HG02885 (cell line): ENCODE data around the gene PLSCR3.

Source experiments
- ATAC-seq: cut with Tn5 transposase; IDR thresholded peaks from one replicate; pipeline ENCODE4 v1.9.1; 2021; ENCODE audit warnings: mild to moderate bottlenecking; ENCODE audit not compliant: unreplicated experiment, poor library complexity

PLSCR3 gene

DNA sequence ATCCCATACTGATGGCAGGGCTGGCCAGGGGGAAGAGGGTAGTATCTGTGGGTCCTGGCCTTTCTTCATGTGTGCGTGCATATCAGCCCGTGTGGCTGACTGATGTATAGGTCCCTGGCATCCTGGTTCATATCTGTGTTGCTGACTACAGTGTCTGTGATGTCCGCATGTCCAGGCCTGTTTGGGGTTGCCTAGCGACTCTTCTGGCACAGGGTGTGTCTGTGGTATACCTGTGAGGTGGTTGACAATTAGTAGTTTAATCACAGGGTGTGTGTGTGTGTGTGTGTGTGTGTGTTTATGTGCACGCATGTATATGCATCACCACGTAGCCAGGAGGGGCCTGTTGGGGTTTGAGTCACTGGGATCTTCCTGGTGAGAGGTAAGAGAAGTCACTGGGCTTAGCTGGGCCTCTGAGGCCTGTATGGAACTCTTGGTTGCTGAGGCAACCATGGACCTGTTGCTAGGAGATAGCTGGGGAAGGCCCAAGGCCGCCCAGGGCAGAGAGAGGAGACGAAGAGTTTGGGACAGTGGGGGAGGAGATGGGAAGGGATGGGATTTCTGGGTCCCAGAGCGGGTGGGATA, 40.0 kb downstream of the PLSCR3 start:
- ATAC-seq = no peak

DNA sequence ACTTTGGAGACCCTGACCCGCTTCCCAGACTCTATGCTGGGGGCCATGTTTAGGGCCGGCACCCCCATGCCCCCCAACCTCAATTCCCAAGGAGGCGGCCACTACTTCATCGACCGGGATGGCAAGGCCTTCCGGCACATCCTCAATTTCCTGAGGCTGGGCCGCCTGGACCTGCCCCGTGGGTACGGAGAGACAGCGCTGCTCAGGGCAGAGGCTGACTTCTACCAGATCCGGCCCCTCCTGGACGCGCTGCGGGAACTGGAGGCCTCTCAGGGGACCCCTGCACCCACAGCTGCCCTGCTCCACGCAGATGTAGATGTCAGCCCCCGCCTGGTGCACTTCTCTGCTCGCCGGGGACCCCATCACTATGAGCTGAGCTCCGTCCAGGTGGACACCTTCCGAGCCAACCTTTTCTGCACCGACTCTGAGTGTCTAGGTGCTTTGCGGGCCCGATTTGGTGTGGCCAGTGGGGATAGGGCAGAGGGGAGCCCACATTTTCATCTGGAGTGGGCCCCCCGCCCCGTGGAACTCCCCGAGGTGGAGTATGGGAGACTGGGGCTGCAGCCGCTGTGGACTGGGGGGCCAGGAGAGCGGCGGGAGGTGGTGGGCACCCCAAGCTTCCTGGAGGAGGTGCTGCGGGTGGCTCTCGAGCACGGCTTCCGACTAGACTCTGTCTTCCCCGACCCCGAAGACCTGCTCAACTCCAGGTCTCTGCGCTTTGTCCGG, 41.3 kb downstream of the PLSCR3 start:
- no peak for ATAC-seq

DNA sequence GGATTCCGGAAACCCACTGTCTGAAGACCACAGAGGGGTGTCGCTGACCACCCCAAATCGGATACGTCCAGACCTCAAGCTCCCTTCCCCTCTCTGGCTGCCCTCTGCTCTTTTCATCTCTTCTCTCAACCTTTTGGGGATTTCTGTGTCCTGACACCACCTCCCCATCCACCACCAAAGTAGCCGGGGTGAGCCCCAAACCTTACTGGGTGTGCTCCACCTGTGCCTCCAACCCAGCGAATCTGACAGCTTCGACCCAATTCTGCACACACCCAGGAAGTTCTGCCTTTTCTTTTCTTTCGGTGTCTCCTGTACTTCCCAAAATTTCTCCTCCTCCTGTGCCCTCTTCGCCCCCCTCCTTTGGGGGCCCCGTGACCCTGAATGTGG, 41.8 kb downstream of the PLSCR3 start:
- ATAC-seq = no peak

DNA sequence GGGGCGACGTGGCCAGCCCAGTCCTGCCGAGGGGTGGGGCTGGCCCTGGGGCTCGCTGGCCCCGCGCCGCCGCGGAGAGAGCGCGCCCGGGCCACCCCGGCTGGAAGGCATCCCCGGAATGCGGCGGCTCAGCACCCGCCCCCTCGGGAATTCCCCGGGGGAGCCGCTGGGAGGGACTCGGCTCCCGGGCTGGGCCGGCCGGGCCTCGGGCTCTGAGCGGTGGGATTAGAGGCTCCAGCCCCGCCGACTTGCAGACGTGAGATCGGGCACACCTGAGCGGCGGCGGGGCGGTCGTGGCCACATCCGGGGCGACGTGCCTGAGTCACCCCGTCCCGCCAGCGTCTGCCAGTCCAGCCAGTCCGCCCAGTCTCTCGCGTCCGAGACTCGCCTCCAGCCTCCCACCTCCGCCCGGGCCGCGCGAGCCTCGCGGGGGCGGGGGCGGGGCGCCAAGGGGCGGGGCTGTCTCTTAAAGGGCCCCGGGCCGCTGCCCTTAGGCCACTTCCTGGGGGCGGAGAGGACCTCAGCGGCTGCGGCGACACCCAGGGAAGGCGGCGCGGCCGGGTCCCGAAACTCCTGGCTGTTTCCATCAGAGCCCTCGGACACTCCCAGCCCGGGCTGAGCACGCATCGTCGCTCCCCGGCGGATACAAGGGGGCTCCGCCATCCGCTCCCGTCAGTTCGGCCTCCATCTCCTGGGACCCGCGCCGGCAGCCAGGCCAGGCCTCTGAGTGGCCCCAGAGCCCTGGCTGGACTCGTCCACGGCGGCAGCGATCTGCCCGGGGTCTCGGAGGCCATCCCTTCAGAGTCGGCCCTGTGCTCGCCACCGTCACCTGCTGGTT, 42.4 kb downstream of the PLSCR3 start, which contains the start of gene KCTD11:
Gene KCTD11, plus strand, starts transcription at position 498 of the 838 bp plus-strand sequence.
- ATAC-seq = peak; percentile 65

DNA sequence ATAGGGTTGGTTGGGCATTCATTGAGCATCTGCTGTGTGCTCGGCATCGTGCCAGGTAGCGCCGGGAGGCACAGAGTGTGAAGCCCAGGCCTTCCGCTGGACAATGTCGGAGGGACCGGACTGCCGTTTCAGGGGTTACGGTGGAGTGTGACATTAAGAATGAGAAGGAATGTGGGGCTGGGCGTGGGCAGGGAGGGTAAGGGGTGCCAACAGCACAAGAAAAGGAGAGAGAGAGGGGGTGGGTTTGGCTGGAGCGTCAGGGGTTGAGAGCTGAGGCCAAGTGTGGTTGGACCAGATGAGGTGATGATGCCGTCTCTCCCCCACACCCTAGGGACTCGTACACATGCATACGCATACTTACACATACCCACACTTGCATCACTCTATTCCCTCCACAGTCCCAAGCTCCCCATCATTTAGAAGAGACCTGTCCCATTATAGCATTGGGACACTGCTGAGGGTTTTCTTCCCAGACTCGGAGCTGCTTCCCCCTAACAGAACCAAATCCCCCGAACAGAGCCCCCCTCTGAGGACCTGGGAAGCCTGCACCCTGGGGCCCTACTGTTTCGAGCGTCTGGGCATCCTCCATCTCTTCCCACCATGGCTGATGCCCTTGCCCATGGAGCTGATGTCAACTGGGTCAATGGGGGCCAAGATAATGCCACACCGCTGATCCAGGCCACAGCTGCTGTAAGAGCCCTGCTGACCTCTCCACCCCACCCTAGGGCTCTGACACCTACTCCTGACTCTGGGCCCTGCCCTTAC, 45.7 kb downstream of the PLSCR3 start:
- no peak for ATAC-seq

DNA sequence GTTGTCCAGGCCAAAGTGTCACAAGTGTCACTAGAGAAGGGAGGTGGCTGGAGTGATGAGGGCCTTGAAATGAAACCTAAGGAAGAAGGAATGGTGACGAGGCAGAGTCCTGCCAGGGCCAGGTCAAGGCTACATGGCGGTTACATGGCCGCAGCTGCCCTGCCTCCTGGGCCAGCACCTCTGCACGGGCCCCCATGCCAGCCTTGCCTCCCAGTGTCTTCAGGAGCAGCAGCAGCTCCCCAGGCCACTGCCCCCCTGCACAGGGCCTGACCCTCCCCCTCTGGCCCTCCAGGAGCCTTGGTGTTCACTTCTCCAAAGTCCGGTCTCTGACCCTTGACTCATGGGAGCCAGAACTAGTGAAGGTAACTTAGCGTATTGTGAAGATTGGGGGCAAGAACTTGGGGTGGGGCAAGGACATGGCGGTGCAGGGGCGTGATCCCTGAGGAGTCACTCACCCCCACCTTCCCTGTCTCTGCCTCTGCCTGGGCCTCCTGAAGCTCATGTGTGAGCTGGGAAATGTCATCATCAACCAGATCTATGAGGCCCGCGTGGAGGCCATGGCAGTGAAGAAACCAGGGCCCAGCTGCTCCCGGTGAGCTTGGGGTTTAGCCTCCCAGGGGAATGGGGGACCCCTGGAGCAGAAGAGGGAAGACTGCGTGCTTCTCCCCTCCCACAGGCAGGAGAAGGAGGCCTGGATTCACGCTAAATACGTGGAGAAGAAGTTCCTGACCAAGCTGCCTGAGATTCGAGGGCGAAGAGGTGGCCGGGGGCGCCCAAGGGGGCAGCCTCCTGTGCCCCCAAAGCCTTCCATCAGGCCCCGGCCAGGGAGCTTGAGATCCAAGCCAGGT, 46.5 kb downstream of the PLSCR3 start:
- ATAC-seq = no peak

DNA sequence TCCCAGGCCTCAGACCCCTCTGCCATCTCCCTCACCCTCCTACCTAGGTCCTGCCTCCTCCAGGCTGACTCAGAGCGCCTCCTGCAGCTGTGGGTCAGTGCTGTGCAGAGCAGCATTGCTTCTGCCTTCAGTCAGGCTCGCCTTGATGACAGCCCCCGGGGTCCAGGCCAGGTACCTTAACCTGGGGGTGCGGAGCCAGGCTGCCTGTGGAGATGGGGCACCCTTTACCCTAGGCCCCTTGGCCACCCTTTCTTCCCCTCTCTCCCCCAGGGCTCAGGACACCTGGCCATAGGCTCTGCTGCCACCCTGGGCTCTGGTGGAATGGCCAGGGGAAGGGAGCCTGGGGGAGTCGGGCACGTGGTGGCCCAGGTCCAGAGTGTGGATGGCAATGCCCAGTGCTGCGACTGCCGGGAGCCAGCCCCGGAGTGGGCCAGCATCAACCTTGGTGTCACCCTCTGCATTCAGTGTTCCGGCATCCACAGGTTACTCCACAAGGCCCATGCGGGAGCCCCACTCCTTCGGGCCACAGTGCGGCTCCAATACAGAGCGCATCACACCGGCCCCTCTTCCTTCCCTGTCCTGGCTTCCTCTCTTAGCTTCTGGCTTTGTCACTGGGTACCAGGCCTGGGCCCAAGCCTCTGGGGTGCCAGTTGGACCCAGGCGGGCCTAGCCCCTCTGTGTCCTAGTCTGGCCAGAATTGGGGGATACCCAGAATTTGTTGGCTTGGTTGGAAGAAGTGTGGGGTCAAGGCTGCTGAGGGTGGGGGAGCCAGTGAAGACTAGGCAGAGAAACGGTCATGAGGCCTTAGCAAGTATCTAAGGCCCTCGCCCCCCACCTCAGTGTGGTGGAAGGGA, 47.3 kb downstream of the PLSCR3 start:
- ATAC-seq = no peak

DNA sequence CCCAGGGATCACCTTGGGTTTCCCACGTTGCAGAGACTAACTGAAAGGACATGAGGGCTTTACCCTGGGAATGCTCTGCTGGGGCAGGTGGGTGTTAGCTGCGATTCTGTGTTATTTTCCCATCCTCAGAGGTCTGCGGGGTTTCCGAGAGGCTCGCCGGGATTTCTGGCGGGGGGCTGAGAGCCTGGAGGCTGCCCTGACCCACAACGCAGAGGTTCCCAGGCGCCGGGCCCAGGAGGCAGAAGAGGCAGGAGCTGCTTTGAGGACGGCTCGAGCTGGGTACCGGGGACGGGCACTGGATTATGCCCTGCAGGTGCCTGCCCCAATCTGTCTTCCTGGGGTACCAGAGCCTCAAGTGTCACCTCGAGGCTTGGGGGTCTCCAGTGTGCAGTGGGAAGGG, 51.1 kb downstream of the PLSCR3 start:
- no peak for ATAC-seq

DNA sequence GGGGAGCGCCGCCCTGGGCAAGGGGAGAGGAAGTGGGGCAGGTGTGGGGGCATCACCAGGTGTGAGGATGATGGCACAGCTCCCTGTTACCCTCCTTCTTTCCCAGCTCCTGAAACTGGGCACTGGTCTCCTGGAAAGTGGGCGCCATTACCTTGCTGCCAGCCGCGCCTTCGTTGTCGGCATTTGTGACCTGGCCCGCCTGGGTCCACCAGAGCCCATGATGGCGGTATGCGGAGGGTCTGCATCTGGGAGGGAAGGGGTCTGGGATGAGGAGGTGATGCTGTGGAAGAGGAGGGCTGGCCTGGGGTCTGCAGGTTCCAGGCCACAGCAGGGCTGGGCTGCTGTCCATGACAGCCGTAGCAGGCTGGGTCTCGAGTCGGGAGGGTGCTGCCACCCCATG, 52.5 kb downstream of the PLSCR3 start:
- no peak for ATAC-seq

DNA sequence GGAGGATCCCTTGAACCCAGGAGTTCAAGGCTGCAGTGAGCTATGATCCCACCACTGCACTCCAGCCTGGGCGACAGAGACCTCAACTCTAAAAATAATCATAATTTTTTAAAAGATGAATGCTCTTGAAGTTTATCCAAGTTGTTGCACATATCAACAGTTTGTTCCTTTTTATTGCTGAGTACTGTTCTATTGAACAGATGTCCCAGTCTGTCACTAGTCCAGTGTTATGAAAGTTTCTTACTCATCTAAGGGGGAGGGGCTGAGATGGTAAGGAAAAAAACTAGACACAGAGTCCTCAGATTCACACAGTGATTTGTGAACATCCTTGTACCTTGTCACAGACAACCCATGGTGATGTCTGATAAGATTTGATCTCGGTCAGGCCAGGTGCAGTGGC, 54.1 kb downstream of the PLSCR3 start:
- no peak for ATAC-seq
